Measurements from ENCODE around the gene TMEM141. TPM values are rescaled to one million over a fixed set of nuclear protein-coding genes. Genes with fewer than 3 reads are reported as not detected.
"Not testable (repeated sequence)": the region's sequence is repeated elsewhere in the genome, so short reads cannot be mapped to it uniquely, and the experiment has no call there.

The TMEM141 gene
- total RNA-seq, 6 experiments from 2014 or later = 46.5 to 105 (median 56.7) TPM

- H3K36me3 ChIP-seq = no peaks in the 10 kb centered on the region
- no peaks in the 10 kb centered on the region for H3K27me3 ChIP-seq
- DNase-seq (peak; percentile 93 to 95 (median 95)), ATAC-seq (peak; percentile 82 to 89 (median 84))
- H3K27ac ChIP-seq = no peak overlapping the region
- TF ChIP-seq, protein P1, sequence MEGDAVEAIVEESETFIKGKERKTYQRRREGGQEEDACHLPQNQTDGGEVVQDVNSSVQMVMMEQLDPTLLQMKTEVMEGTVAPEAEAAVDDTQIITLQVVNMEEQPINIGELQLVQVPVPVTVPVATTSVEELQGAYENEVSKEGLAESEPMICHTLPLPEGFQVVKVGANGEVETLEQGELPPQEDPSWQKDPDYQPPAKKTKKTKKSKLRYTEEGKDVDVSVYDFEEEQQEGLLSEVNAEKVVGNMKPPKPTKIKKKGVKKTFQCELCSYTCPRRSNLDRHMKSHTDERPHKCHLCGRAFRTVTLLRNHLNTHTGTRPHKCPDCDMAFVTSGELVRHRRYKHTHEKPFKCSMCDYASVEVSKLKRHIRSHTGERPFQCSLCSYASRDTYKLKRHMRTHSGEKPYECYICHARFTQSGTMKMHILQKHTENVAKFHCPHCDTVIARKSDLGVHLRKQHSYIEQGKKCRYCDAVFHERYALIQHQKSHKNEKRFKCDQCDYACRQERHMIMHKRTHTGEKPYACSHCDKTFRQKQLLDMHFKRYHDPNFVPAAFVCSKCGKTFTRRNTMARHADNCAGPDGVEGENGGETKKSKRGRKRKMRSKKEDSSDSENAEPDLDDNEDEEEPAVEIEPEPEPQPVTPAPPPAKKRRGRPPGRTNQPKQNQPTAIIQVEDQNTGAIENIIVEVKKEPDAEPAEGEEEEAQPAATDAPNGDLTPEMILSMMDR (IDR thresholded peaks at IDR 0.05) = no peak
- no peak for TF ChIP-seq POLR2A (IDR thresholded peaks at IDR 0.05)
- intact Hi-C loops (cut with DNase I) = no loop called here
- peaks cover 0 to 25% (median 13%) of the 10 kb centered on the region in 4 donors for H3K4me1 ChIP-seq
- H3K9me3 ChIP-seq = no peaks in the 10 kb centered on the region
- peak overlapping the region; percentile 23 to 39 (median 38) for H3K4me3 ChIP-seq
- 0% methylated on average over 10 of the region's 63 CpGs for WGBS (ENCODE audit: insufficient coverage, low coverage, low lambda C conversion rate, missing lambda C conversion rate)
Observed at GRCh38 chr9:136799854-136800657, 8.9 kb downstream of the TMEM141 start.

GRCh38 chr9:136802321-136802720 is 11.2 kb downstream of the TMEM141 start:
- Histone ChIP-seq H3K4me3 (no peak overlapping the region), H3K9me3 (no peaks in the 10 kb centered on the region), H3K27me3 (no peaks in the 10 kb centered on the region), H3K4me1 (peaks cover 0 to 30% (median 14%) of the 10 kb centered on the region in 4 donors), H3K27ac (no peak overlapping the region), H3K36me3 (no peaks in the 10 kb centered on the region)
- intact Hi-C loops (cut with DNase I) = no loop called here
- no peak for ATAC-seq
- TF ChIP-seq, protein P1 (IDR thresholded peaks at IDR 0.05) = no peak
- TF ChIP-seq POLR2A (IDR thresholded peaks at IDR 0.05) = no peak
- 75% methylated on average over 5 of the region's 6 CpGs for WGBS (ENCODE audit: insufficient coverage, low coverage, low lambda C conversion rate, missing lambda C conversion rate)
- peak in 1 of 3 donors; percentile 37 for DNase-seq

- WGBS (ENCODE audit: insufficient coverage, low coverage, low lambda C conversion rate, missing lambda C conversion rate) = no CpG with 5 or more reads among the region's 9 CpGs
- not testable (repeated sequence) for H3K27ac ChIP-seq, DNase-seq
Observed at GRCh38 chr9:136803009-136803550, 11.9 kb downstream of the TMEM141 start.

DNA sequence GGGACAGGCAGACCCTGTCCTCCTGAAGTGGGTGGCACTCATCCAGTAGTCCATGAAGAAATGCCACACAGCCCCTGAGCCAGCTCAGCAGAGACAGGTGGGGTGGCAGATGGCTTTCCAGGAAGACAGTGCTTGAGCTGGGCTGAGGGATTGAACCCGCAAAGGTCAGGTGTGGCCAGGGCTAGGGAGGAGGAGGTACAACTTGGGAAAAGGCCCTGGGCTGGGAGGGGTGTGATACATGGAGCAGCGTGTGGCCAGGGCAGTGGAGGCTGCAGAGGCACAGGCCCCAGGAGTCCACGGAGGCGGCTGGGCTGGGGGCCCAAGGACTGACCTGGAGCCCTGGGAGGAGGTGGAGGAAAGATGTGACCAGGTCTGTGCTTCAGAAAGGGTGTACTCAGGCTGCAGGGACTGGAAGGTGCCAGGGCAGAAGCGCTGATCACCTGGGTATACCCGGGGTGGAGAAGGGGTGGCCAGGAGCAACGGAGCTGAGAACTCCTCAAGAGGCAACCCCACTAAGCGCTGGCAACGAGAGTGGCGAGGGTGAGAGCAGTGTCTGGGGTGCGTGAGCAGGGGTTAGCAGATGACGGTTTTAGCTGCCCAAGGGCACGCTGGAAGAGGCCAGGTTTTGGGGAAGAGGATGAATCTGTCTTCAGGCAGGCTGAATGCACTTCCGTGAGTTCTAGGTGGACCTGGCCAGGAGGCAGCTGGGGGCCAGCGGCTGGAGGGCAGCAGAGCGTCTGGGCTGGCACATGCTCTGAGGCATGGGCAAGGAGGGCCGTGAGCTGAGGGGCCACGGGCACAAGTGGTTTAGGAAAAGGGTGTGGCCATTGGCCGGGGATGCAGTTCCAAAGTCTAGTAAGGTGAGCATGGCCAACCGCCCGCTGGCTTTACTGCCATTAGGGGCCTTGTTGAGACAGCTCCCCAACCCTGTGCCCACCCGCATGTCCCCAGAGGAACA is 12.7 kb downstream of the TMEM141 start:
- WGBS (ENCODE audit: insufficient coverage, low coverage, low lambda C conversion rate, missing lambda C conversion rate) = 90% methylated on average over 8 of the region's 22 CpGs
- Histone ChIP-seq H3K27me3 (no peaks in the 10 kb centered on the region), H3K4me3 (no peak overlapping the region), H3K4me1 (peaks cover 0 to 28% (median 12%) of the 10 kb centered on the region in 4 donors), H3K27ac (no peak overlapping the region), H3K36me3 (no peaks in the 10 kb centered on the region), H3K9me3 (no peaks in the 10 kb centered on the region)
- ATAC-seq (no peak), DNase-seq (peak in 1 of 3 donors; percentile 53)
- intact Hi-C loops (cut with DNase I) = no loop called here
- TF ChIP-seq, protein P1 (IDR thresholded peaks at IDR 0.05) = no peak
- TF ChIP-seq POLR2A (IDR thresholded peaks at IDR 0.05) = no peak

More at GRCh38 chr9:136803009-136803550, 11.9 kb downstream of the TMEM141 start:
- H3K9me3 ChIP-seq; intact Hi-C loops (cut with DNase I); H3K4me3 ChIP-seq; H3K36me3 ChIP-seq; ATAC-seq; H3K27me3 ChIP-seq: not testable (repeated sequence)
- peaks cover 0 to 30% (median 14%) of the 10 kb centered on the region in 4 donors for H3K4me1 ChIP-seq
